ENCODE measurements around the gene UBE2M. TPM values are rescaled to one million over a fixed set of nuclear protein-coding genes. Genes with fewer than 3 reads are reported as not detected.

The UBE2M gene
- total and polyA plus RNA-seq, 10 donors, result 19.1 to 66.9 (median 40.4) TPM

- Histone ChIP-seq H3K27me3 (replicated peaks in 1 of 7) (peaks cover 0 to 3% (median 0%) of the 10 kb centered on the region in 7 donors), H3K4me1 (peaks cover 23 to 64% (median 36%) of the 10 kb centered on the region in 6 donors), H3K27ac (peak overlapping the region in 2 of 8 donors; percentile 43 to 98), H3K9me3 (no peaks in the 10 kb centered on the region), H3K4me3 (peak overlapping the region in 1 of 8 donors; percentile 91), H3K36me3 (peaks cover 14 to 74% (median 61%) of the 10 kb centered on the region in 6 donors)
- DNase-seq, result no peak
- WGBS, 5 donors, result 89 to 96% (median 91%) methylated on average over 14 to 18 of the region's 18 CpGs
- intact Hi-C loops (cut with DNase I; ENCODE audit: low total_unique reads), result no loop called here
- TF ChIP-seq POLR2AphosphoS5 (IDR thresholded peaks at IDR 0.05) (no peak), POLR2A (IDR thresholded peaks at IDR 0.05) (no peak), CTCF (IDR thresholded peaks at IDR 0.05 in 8 of 11, conservative IDR thresholded peaks at IDR 0.05 in 3 of 11) (no peak)
Observed at GRCh38 chr19:58547323-58548312, 10.8 kb downstream of the UBE2M start.

DNA sequence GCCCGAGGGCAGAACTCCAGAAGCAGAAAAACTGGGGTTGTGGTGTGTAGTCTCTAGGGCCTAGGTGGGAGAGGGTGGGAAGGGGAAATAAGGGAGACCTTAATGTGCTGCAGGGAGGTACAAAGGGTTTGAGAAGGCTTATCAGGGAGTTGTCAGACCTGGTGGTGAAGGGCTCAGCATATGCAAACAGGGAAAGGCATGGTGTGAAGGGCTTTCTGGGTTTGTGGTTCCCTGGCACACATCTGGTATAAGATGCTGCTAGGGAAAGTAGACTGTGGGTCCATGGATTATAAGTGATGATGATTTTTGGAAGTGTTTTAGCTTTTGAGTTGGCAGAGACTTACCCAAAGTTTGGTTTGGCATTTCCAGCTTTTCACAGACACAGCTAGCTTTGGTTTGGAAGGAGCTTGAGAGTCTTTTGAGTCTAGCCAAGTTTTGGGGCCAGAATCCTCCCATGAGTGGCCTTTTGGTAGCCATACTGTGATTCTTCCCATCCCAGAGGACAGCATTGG is 12.3 kb downstream of the UBE2M start:
- 6 to 38% (median 23%) methylated on average over 1 of the region's 1 CpG for WGBS, 5 donors
- TF ChIP-seq POLR2A (IDR thresholded peaks at IDR 0.05) (no peak), CTCF (IDR thresholded peaks at IDR 0.05 in 8 of 11, conservative IDR thresholded peaks at IDR 0.05 in 3 of 11) (no peak), POLR2AphosphoS5 (IDR thresholded peaks at IDR 0.05) (no peak)
- no peak for DNase-seq
- Histone ChIP-seq H3K9me3 (no peaks in the 10 kb centered on the region), H3K36me3 (peaks cover 14 to 58% (median 46%) of the 10 kb centered on the region in 6 donors), H3K27me3 (replicated peaks in 1 of 7) (peaks cover 0 to 4% (median 0%) of the 10 kb centered on the region in 7 donors), H3K4me3 (peak overlapping the region; percentile 82 to 99 (median 92)), H3K27ac (peak overlapping the region in 3 of 8 donors; percentile 96 to 99 (median 98)), H3K4me1 (peaks cover 23 to 57% (median 36%) of the 10 kb centered on the region in 6 donors)
- intact Hi-C loops (cut with DNase I; ENCODE audit: low total_unique reads), result no loop called here

DNA sequence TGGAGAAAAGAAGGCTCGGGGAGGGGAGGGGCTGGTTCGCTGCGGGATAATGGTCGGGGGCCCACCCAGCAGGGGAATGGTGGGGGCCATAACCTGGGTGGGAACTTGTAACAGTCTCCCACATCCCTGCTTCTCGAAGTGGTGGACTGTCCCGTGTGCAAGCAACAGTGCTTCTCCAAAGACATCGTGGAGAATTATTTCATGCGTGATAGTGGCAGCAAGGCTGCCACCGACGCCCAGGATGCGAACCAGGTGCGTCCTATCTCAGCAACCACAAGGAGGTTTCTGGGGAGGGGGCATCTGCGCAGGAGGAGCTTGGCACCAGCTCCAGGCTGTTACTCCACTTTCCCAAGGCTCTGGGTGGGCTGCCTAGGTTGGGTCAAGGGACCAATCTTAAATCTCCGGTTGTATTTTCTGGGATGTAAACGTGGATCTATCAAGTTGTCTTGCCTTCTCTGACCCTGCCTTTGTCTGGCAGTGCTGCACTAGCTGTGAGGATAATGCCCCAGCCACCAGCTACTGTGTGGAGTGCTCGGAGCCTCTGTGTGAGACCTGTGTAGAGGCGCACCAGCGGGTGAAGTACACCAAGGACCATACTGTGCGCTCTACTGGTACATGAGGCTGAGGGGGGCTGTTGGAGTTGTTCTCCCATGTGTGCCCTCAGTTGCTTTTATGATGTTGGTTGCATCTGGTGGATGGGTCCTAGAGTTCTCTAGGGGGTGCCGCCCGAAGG is 13.0 kb downstream of the UBE2M start:
- 7 to 11% (median 8%) methylated on average over 20 to 21 of the region's 21 CpGs for WGBS, 5 donors
- TF ChIP-seq CTCF (IDR thresholded peaks at IDR 0.05 in 8 of 11, conservative IDR thresholded peaks at IDR 0.05 in 3 of 11), result no peak
- TF ChIP-seq POLR2A (IDR thresholded peaks at IDR 0.05), result no peak
- Histone ChIP-seq H3K27me3 (replicated peaks in 1 of 7) (peaks cover 0 to 4% (median 0%) of the 10 kb centered on the region in 7 donors), H3K4me3 (peak overlapping the region; percentile 82 to 99 (median 92)), H3K27ac (peak overlapping the region in 7 of 8 donors; percentile 88 to 99 (median 96)), H3K4me1 (peaks cover 23 to 57% (median 36%) of the 10 kb centered on the region in 6 donors), H3K9me3 (no peaks in the 10 kb centered on the region), H3K36me3 (peaks cover 14 to 52% (median 39%) of the 10 kb centered on the region in 6 donors)
- intact Hi-C loops (cut with DNase I; ENCODE audit: low total_unique reads), result no loop called here
- no peak for DNase-seq
